GM18867 (cell line): ENCODE results near the gene TAF1B.

Source experiments
- ATAC-seq: cut with Tn5 transposase; IDR thresholded peaks from one replicate; pipeline ENCODE4 v1.9.1; 2021; ENCODE audit warnings: mild to moderate bottlenecking, moderate library complexity; ENCODE audit not compliant: unreplicated experiment

Gene TAF1B

DNA sequence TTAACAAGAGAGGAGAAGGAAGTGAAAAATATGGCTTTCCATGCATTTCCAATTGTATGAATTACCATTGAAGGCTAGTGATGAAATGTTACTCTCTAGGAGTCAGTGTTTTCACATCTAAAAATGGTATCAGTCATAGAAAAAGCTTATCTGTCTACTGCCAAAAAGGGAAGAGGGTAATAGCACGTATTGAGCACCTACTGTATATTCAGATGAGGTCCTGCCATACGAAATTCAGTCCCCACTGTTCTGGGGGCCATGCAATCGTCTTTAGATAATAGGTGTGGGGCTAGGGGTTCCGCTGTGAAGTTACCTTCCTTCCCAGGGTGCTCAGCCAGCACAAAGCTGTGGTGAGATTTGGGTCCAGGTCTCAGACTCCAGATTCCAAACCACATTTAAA, 94.0 kb downstream of the TAF1B start:
- ATAC-seq, result no peak

DNA sequence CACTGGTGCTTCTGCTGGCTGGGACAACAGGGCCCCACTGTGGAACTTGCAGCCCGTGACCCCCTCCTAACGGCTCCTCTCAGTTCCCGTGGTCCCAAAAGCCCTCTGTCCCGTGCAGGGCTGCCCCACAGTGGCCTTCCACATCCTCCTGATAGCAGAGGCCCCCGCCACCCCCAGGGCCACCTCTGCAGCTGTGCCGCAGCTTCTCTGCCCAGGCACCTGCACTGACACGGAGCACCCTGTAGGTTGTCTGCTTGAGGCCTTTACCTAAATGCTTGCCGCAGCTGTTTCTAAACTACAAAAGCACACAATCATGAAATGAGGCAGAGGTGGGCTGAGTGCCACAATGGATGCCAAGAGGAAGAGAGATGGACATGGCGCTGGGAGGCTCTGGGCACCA, 94.7 kb downstream of the TAF1B start:
- ATAC-seq, result no peak

DNA sequence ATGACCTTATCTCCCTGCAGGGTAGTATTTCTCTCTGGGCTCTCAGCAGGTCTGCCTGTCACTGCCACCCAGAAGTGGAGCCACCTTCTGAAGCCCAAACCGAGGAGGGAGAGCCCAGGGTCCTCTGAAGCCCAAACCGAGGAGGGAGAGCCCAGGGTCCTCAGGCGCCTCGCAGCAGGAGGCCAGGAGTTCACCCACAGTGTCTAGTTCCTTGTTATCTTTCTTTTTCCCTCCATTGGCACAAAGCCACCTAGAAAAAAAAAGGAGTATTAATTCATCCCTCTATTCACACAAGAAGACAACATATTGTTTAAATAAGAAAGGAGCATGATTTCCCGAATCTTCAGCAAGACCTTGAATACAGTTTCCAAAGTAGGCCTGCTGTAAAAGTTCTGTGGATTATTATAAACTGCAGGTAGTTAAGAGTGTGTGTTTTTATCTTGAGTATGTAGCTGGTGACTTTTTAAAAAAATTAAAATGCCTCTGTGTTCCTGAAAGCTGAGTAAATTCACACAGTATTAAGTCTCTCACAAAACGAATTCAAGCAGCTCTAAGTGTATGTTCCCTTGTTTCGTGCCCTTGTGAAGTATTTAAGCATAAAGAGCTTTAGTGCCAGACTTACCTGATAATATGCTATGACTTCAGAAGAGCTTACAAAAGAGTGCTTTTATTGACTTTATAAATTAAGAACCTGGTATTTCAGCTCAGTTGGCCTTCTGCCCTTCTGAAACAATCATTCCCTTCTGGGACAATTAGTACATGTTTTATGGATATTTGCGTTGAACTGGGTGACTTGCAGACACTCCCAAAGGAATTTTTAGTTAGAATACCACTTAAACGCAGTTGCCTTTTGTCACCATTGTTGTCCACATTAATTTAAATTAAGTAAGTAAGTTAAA, 96.6 kb downstream of the TAF1B start:
- no peak for ATAC-seq

DNA sequence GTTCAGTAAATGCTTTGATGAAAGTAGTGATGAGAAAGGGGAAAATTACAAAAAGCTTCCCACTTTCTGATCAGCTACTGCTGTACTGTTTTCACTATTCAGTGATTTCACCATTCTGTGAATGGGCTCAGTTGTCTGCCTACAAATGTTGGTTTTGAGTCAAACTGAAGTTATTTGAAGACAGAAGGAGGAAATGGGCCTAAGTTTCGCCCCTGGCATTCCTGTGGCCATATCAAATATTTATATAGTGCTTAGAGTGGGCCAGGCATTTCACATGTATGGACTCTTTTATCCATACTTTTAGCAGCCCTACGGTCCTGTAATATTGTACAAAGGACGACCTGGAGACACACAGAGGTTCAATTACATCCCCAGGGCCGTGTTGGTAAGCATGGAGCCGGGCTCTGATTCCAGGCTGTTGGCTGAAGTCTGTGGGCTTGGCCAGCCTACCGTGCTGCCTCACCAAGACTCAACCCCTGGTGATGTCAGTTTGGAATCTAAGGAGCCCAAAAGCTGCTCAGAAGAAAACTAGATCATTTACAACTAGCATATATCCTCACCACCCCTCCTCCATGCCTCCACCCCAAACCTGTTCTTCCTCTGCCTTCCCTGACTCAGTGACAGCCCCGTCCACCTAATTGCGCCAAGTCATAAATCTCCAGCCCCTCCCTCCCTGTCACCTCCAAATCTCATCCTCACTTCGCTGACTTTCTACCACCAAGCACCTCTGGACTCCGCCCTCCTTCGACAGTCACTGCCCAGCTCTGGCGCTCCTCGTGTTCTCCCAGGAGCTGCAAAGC, 98.1 kb downstream of the TAF1B start:
- ATAC-seq, result no peak

DNA sequence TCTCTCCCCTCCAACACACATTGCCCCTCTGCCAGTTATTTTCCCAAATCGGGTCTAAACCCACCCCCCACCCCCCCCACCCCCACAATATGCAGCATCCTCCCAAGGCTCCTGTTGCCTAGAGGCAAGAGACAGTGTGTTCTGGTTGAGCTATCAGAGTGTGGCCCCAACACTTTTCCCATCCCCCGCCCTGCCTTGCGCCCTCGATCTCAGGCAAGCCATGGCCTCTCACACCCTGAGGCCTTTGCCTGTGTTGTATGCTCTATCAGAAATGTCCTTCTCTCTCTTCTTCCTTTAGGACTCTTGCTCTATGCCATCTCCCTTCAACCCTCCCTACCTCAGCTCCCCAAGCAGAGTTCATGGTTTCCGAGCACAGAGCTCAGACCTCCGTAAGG, 98.7 kb downstream of the TAF1B start:
- no peak for ATAC-seq

DNA sequence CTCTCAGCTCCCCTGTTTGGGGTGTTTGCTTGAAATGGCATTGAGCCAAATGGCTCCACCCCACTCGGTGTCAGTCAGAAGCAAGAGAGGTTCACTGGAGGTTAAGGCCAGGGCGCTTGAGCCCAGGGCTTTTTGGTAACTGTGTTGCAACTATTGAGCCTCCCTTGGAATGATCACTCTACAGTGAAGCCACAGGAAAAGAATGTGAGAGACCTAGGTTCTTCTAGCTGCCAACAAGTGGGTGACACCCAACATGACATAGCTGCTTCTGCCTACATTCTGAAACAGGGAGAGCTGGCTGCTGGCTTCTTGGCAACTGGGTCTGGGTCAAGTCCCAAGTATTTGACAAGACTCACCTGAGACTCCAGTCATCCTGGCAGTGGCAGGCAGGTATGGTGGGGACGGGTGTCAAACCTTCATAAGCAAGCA, 101.1 kb downstream of the TAF1B start:
- no peak for ATAC-seq

DNA sequence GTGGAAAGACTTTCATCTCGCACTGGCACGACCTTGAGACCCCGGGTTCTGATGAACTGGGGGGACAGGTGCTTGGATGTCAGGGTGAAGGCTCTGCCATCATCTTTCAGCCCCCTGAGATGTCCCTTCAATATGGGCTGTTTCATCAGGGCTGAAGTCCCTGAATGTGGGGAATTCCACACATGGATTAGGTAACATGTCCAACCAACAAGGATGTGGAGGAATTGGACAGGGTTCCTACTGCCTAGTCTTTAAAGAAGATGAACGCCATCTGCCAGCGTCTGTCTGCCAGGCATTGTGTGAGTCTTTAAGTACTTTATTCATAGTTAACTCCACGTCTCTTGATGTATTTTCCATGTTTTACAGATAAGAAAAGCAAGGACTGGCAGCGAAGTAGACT, 102.3 kb downstream of the TAF1B start:
- no peak for ATAC-seq

DNA sequence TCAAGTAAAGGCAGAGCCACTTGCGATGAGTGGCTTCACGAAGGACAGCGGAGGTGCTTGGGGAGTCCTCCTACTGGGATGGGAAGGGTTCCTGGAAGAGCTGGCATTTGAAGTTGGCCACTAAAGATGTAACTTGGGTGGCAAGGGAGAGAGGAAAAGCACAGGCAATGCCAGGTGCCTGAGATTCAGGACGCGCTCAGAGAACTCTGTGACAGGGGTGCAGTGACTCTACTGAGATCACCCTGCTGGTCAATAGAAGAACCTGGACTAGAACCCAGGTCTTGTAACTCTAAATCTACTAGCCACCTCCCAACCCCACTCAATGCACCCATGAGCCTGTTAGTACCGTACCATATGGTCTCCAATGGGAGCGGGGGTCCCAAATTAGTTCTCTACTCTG, 102.8 kb downstream of the TAF1B start:
- ATAC-seq, result no peak

DNA sequence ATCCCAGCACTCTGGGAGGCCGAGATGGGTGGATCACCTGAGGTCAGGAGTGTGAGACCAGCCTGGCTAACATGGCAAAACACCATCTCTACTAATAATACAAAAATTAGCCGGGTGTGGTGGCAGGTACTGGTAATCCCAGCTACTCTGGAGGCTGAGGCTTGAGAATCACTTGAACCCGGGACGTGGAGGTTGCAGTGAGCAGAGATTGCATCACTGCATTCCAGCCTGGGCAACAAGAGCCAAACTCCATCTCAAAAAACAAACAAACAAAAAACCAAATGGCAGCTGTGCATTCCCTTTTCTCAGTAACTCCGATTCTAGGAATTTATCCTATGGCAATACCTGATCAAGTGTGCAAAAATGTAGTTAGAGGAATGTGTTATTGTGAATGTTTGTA, 103.5 kb downstream of the TAF1B start:
- no peak for ATAC-seq

DNA sequence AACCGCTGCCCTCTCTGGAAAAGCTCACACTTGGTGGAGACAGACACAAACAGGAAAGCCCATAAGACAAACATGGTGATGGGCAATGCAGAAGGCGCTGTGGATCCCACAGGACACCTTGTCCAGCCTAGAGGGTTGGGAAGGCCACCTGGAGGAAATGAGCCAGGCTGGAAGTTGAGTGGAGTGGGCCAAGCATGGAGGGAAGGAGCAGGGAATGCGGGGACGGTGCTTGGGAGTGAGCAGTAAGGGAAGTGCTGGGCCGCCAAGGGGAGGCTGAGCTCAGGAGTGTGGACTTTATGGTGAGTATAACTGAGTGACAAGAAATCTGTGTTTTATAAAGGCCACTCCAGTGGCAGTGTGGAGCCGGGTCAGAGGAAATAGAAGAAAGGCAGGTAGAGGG, 105.4 kb downstream of the TAF1B start:
- no peak for ATAC-seq

DNA sequence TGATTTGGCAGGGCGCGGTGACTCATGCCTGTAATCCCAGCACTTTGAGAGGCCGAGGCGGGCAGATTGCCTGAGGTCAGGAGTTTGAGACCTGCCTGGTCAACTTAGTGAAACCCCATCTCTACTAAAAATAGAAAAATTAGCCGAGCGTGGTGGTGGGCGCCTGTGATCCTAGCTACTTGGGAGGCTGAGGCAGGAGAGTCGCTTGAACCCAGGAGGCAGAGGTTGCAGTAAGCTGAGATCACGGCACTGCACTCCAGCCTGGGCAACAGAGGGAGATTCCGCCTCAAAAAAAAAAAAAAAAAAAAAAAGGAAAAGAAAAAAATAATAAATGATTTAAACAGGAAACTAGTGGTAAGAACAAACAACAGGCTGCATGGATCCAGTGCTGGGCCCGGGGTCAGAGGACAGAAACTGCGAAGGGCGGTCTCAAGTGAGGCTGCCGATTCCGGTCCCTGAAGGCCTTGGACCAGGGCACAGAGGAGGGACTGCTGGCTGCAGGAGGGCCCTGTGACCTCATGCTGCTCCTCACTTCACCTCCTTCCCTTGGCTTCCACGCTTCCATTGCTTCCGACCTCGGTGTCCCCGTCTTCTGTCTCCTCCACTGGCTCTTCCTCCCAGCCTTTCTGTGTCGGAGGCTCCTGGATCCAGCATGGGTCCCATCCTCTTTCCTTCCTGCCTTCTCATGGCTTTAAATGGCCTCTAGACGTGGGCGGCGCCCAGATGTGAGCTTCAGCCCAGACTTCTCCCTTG, 106.1 kb downstream of the TAF1B start:
- no peak for ATAC-seq

DNA sequence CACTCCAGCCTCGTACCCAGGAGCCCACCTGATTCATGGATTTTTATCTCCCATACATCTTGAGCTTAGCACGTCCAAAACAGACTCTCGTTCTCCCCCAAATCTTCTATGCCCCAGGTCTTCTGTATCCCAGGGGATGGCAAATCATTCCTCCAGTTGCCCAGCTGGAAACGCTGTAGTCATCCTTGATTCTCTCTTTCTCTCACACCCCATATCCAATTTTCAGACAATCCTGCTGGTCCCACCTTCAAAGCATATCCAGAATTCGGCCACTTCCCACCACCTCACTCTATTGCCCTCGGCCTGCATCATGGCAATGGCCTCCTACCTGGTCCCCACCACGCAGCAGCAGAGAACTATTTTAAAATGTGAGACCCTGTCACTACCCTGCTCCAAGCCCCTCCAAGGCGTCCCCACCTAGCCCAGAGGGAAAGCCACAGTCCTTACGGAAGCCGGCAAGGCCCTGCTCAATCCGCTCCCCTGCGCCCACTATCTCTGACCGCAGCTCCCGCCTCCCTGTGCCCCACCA, 106.8 kb downstream of the TAF1B start:
- ATAC-seq, result no peak

DNA sequence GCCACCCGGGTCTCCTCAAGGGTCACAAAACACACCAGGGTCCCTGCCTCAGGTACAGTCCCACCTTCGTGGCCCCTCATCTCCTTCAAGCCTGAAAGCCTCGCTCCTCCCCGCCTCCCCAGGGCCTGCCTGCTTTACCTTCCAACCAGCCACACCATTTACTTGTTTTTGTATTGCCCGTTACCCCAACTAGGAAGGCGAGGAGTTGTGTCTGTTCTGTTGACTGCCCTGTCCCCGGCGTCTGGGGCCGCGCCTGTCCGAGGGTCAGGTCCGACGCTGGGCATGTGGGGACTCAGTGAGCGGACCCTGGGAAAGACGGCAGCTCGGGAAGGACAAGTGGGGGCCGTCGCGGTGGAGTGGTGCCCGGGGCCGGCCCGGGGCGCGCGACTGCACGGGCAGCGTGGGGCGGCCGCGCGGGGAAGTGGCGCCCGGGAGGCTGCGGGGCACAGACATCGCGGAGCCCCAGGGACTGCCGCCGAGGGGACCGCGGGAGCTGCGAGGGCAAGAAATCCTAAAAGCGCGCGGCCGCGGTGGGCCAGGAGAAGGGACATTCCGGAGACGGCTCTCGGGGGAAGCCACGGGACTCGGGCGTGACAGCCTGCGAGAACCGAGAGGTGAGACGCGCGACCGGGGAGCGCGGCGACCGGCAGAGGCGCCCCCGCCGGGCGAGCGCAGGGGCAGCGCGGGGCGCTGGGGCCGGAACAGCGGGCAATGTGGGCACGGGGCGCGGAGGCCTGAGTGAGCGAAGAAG, 107.4 kb downstream of the TAF1B start:
- peak; percentile 39 for ATAC-seq

DNA sequence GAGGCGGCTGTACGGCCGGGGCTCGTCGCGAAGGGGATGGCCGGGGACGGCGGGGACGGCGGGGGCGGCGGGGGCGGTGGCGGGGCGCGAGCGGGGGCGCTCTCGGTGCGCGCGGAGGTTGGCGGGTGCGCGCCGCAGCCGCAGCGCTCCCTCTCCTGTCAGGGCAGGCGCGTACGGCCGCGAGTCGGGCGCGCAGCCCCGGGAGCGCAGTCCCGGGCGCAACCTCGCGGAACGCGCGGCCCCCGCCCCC, 107.9 kb downstream of the TAF1B start:
- no peak for ATAC-seq

DNA sequence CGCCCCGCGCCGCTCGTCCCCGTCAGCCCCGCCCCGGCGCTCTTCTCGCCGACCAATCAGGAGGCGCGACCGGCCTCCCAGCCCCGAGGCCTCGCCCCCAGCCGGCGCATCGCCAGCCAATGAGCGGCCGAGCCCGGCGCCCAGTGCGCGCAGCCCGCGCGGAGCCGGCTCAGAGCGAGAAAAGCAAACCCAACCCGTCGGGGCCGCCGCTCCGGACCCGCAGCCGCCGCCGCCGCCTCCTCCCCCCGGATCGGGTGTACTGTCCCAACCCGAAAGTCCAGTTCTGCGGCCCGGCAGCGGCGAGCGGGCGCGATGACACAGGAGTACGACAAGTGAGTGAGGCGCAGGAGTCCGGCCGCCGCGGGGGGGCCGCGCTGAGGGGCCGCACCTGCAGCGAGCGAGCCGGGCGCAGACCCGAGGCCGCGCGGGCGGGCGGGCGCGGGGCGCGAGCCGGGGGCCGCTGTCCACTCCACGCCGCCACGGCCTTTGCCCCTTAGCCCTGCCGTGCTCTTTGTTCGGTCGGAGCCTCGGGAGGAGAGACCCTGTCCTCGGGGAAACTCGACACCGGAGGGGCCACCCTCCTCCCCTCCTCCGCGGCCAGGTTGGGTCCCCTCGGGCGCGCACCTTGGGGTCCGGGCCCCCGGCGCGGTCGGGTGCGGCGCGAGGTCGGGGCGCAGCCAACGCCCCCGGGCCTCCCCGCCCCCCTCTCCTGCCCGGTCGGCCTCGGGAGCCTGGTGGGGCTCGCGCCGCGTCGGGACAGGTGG, 108.4 kb downstream of the TAF1B start, which contains the start of gene GRHL1:
Gene GRHL1 (plus strand): TSS at position 172 of the 764 bp plus-strand sequence. CDS start 141 bp downstream, at position 313.
- ATAC-seq, result peak; percentile 97

DNA sequence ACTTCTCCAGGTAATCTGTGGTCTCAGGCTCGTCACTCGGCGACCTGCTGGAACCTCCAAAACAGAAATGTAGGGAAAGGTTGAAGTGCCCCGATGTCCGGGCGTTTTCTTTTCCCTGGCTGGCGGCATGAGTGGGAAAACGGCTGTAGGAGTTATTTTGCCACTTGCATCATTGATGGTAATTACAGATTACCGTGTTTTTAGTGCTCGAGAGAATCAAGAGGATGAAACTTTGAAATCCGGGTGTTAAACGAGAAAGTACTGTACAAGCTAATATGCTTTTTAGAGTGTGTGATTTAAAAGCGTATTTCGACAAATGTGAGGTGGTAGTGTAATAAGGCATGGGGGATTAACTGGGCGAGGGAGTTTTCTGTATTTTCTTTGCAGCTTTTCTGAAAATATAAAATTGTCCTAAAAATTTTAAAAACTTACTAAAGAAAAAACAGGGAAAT, 109.0 kb downstream of the TAF1B start:
- ATAC-seq, result no peak

DNA sequence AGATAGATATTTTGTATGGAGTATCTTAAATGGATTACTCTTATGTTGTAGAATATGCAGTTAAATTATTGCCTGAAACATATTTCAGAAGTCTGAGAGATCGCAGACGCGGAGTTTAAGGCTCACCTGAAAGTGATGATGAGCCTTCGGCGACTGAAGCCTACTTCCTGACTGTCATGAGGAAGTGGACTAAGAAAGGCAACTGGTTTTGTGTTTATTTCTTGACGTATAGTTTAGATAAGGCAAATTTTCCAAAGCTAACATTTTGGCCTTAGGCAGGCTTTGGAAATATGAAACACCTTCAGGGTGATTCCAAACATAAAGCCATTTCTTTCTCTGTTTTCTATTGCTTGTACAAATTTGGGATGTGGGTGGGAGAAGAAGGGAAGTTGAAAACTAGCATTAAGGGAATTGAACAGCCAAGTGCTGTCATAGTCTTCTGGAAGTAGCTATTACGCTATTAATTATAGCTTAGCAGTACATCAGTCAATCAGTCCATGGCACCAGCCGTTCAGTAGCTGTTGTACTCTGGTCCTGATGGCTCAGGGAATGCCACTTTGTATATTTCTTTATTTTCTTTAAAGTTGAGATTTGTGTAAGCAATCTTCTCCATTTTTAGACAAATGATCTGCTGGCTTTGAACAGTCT, 109.7 kb downstream of the TAF1B start:
- no peak for ATAC-seq

DNA sequence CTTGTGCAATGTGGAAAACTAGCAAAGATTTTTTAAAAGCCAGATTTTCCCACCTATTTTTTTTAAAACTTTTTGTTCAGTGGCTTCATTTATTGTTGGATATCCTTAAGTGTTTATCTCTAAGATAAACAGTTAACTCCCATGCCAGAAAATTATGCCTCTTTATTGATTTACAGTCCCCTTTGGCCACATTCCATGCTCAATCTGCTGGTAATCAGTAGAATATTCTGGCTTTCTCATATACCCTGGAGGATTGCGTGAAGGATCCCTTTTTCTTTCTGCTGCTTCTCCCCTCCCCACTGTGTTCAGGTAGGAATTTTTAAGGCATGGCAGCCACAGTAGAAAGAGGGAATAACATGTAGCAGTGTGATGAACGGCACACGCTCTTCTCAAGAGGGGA, 110.9 kb downstream of the TAF1B start:
- no peak for ATAC-seq

DNA sequence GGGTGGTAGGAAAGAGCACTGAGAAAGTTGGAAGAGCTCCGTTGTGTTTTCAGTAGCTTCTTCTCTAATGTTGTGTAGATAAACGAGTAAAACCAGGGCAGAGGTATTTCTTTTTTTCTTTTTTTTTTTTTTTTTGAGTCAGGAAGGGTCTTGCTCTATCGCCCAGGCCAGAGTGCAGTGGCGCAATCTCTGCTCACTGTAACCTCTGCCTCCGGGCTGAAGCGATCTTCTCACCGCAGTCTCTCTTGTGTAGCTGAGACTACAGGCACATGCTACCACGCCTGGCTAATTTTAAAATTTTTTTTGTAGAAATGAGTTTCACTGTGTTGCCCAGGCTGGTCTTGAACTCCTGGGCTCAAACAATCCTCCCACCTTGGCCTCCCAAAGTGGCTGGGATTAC, 114.8 kb downstream of the TAF1B start:
- ATAC-seq, result no peak
